Neural cell (in vitro differentiated cells): ENCODE measurements around the gene EML6. TPM values are rescaled to one million over a fixed set of nuclear protein-coding genes. Genes with fewer than 3 reads are reported as not detected.

Experiments
- H2AFZ ChIP-seq: fragments of 200-600, 300-800 bp; sonication (generic), shearing (Covaris generic); 2 replicates; pipeline ENCODE4 v1.6.0; 2014; ENCODE audit warnings: low read depth, mild to moderate bottlenecking, antibody characterized with exemption, low read length, moderate library complexity
- H3F3A ChIP-seq: fragments of 200-600 bp; shearing (Covaris generic); 2 replicates; pipeline ENCODE4 v1.6.1; 2016; ENCODE audit warnings: mild to moderate bottlenecking, moderate library complexity, mixed read lengths, antibody characterized with exemption, low read length; ENCODE audit not compliant: insufficient read depth, poor library complexity, severe bottlenecking
- H3K27ac ChIP-seq: fragments of 200-600, 300-800 bp; sonication (generic), shearing (Covaris generic); 2 replicates; pipeline ENCODE4 v1.5.1; 2014; ENCODE audit warnings: mild to moderate bottlenecking, low read length, moderate library complexity
- H3K27me3 ChIP-seq: fragments of 300-800, 200-600 bp; sonication (generic), shearing (Covaris generic); 2 replicates; pipeline ENCODE4 v1.6.0; 2014; ENCODE audit warnings: mild to moderate bottlenecking, low read depth, low read length, moderate library complexity; ENCODE audit not compliant: insufficient read depth
- H3K36me3 ChIP-seq: fragments of 300-800, 200-600 bp; sonication (generic), shearing (Covaris generic); 2 replicates; pipeline ENCODE4 v1.5.1; 2014; ENCODE audit warnings: mild to moderate bottlenecking, antibody characterized with exemption, low read length, moderate library complexity; ENCODE audit not compliant: insufficient read depth
- H3K4me2 ChIP-seq: fragments of 300-800, 200-600 bp; sonication (generic), shearing (Covaris generic); 2 replicates; pipeline ENCODE4 v1.6.0; 2014; ENCODE audit warnings: mild to moderate bottlenecking, low read length
- H3K4me3 ChIP-seq: fragments of 300-800, 200-600 bp; sonication (generic), shearing (Covaris generic); 2 replicates; pipeline ENCODE4 v1.5.1; 2014; ENCODE audit warnings: mild to moderate bottlenecking, low read length, moderate library complexity
- H3K79me2 ChIP-seq: fragments of 200-600 bp; shearing (Covaris generic); replicated peaks from 2 replicates; pipeline ENCODE4 v1.6.0; 2014; ENCODE audit warnings: mild to moderate bottlenecking, low read length, moderate library complexity; ENCODE audit not compliant: insufficient read depth
- H3K9ac ChIP-seq: fragments of 300-800, 200-600 bp; sonication (generic), shearing (Covaris generic); 2 replicates; pipeline ENCODE4 v1.6.1; 2016; ENCODE audit warnings: mild to moderate bottlenecking, low read length, mixed read lengths
- H3K9me2 ChIP-seq: fragments of 200-600 bp; shearing (Covaris generic); 2 replicates; pipeline ENCODE4 v1.6.1; 2016; ENCODE audit warnings: mild to moderate bottlenecking, low read length, mixed read lengths; ENCODE audit not compliant: insufficient read depth
- H3K9me3 ChIP-seq: fragments of 200-600, 300-800 bp; sonication (generic), shearing (Covaris generic); 2 replicates; pipeline ENCODE4 v1.6.1; 2016; ENCODE audit warnings: mild to moderate bottlenecking, mixed run types, low read length, moderate library complexity, mixed read lengths
- H4K20me1 ChIP-seq: fragments of 200-600 bp; shearing (Covaris generic); 2 replicates; pipeline ENCODE4 v1.6.1; 2016; ENCODE audit warnings: mild to moderate bottlenecking, mixed run types; ENCODE audit not compliant: insufficient read depth
- CTCF ChIP-seq: fragments of 450-650 bp; IDR thresholded peaks from 2 replicates; pipeline ENCODE4 v1.5.1; 2014; ENCODE audit warnings: antibody characterized with exemption, mild to moderate bottlenecking, moderate library complexity; ENCODE audit not compliant: poor library complexity, severe bottlenecking
- EP300 ChIP-seq: fragments of 450-650 bp; conservative IDR thresholded peaks from 2 replicates; pipeline ENCODE4 v1.6.1; 2014; ENCODE audit warnings: antibody characterized with exemption, mild to moderate bottlenecking, moderate library complexity; ENCODE audit not compliant: poor library complexity, severe bottlenecking
- EZH2 ChIP-seq: fragments of 200-600, 300-800 bp; shearing (Covaris generic), sonication (generic); IDR thresholded peaks from 2 replicates; pipeline ENCODE4 v1.6.1; 2014; ENCODE audit warnings: antibody characterized with exemption, low read length, borderline replicate concordance, mild to moderate bottlenecking; ENCODE audit not compliant: insufficient read depth, poor library complexity, severe bottlenecking
- MXI1 ChIP-seq: fragments of 450-650 bp; conservative IDR thresholded peaks from 2 replicates; pipeline ENCODE4 v1.6.1; 2014; ENCODE audit warnings: antibody characterized with exemption, mild to moderate bottlenecking; ENCODE audit not compliant: poor library complexity, severe bottlenecking
- POLR2AphosphoS5 ChIP-seq: IDR thresholded peaks from 2 replicates; pipeline ENCODE4 v1.6.1; 2012
- RAD21 ChIP-seq: fragments of 450-650 bp; conservative IDR thresholded peaks from 2 replicates; pipeline ENCODE4 v1.6.1; 2014; ENCODE audit warnings: antibody characterized with exemption, mild to moderate bottlenecking, moderate library complexity
- REST ChIP-seq: IDR thresholded peaks from 2 replicates; pipeline ENCODE4 v1.6.1; 2012; ENCODE audit warnings: borderline replicate concordance
- SMC3 ChIP-seq: fragments of 450-650 bp; conservative IDR thresholded peaks from 2 replicates; pipeline ENCODE4 v1.6.1; 2014; ENCODE audit warnings: antibody characterized with exemption, mild to moderate bottlenecking, moderate library complexity; ENCODE audit not compliant: poor library complexity
- TAF1 ChIP-seq: IDR thresholded peaks from 2 replicates; pipeline ENCODE4 v1.6.1; 2012; ENCODE audit warnings: low read depth
- polyA plus RNA-seq: library from polyadenylated mRNA; depleted of rRNA; stranded (reverse); fragments of >200 nt; gene quantifications from 2 replicates; pipeline ENCODE4 v1.2.3, GENCODE V29; 2014

Gene EML6
- polyA plus RNA-seq, 1 donor from 2014 or later, result 13.4 TPM

GRCh38 chr2:54957321-54957999 is 234.0 kb downstream of the EML6 start:
- TF ChIP-seq CTCF, result no peak
- no peak for TF ChIP-seq MXI1
- TF ChIP-seq SMC3, result no peak
- TF ChIP-seq EP300, result no peak
- no peak for TF ChIP-seq RAD21
- no peak for TF ChIP-seq REST
- no peaks in the 10 kb centered on the region for H4K20me1 ChIP-seq
- H3F3A ChIP-seq, result no peaks in the 10 kb centered on the region
- no peaks in the 10 kb centered on the region for H3K27me3 ChIP-seq
- no peaks in the 10 kb centered on the region for H3K36me3 ChIP-seq
- no peak overlapping the region for H2AFZ ChIP-seq
- no peak overlapping the region for H3K4me2 ChIP-seq
- no peaks in the 10 kb centered on the region for H3K9me2 ChIP-seq
- no peak overlapping the region for H3K27ac ChIP-seq
- H3K9me3 ChIP-seq, result no peaks in the 10 kb centered on the region
- no peak overlapping the region for H3K4me3 ChIP-seq
- no peaks in the 10 kb centered on the region for H3K79me2 ChIP-seq
- no peak overlapping the region for H3K9ac ChIP-seq

GRCh38 chr2:54958717-54959371 is 235.4 kb downstream of the EML6 start:
- Histone ChIP-seq H3F3A (no peaks in the 10 kb centered on the region), H3K4me2 (no peak overlapping the region), H3K27ac (no peak overlapping the region), H3K27me3 (no peaks in the 10 kb centered on the region), H3K79me2 (no peaks in the 10 kb centered on the region), H3K9me3 (no peaks in the 10 kb centered on the region), H3K36me3 (no peaks in the 10 kb centered on the region), H3K4me3 (no peak overlapping the region), H4K20me1 (no peaks in the 10 kb centered on the region), H2AFZ (no peak overlapping the region), H3K9ac (no peak overlapping the region), H3K9me2 (no peaks in the 10 kb centered on the region)
- no peak for TF ChIP-seq POLR2AphosphoS5
- TF ChIP-seq REST, result no peak
- no peak for TF ChIP-seq CTCF
- no peak for TF ChIP-seq EP300
- no peak for TF ChIP-seq MXI1
- TF ChIP-seq SMC3, result no peak
- TF ChIP-seq RAD21, result no peak
- TF ChIP-seq EZH2, result no peak
- no peak for TF ChIP-seq TAF1
